GM12865 (cell line): Measurements from ENCODE around the gene MOAP1.
A peak's percentile ranks its signal among the peaks of the same experiment; 100 is the strongest.

ENCODE experiments used
- DNase-seq: peaks from one replicate; pipeline ENCODE4 v3.0.0; 2010; ENCODE audit warnings: low read depth
- H3K4me3 ChIP-seq: 2 replicates; pipeline ENCODE4 v1.5.1; 2011; ENCODE audit warnings: mild to moderate bottlenecking, low read depth, low read length, control low read depth
- TF ChIP-seq, protein P1 (sequence below): IDR thresholded peaks from 2 replicates; pipeline ENCODE4 v1.5.1; 2011; ENCODE audit warnings: low read length, control low read depth, low read depth, inconsistent platforms; ENCODE audit not compliant: insufficient read depth; ENCODE audit errors: missing control alignments

The MOAP1 gene

GRCh38 chr14:93220509-93220908 is 35.8 kb upstream of the MOAP1 start:
- H3K4me3 ChIP-seq = no peak overlapping the region
- no peak for DNase-seq
- TF ChIP-seq, protein P1, sequence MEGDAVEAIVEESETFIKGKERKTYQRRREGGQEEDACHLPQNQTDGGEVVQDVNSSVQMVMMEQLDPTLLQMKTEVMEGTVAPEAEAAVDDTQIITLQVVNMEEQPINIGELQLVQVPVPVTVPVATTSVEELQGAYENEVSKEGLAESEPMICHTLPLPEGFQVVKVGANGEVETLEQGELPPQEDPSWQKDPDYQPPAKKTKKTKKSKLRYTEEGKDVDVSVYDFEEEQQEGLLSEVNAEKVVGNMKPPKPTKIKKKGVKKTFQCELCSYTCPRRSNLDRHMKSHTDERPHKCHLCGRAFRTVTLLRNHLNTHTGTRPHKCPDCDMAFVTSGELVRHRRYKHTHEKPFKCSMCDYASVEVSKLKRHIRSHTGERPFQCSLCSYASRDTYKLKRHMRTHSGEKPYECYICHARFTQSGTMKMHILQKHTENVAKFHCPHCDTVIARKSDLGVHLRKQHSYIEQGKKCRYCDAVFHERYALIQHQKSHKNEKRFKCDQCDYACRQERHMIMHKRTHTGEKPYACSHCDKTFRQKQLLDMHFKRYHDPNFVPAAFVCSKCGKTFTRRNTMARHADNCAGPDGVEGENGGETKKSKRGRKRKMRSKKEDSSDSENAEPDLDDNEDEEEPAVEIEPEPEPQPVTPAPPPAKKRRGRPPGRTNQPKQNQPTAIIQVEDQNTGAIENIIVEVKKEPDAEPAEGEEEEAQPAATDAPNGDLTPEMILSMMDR = no peak

DNA sequence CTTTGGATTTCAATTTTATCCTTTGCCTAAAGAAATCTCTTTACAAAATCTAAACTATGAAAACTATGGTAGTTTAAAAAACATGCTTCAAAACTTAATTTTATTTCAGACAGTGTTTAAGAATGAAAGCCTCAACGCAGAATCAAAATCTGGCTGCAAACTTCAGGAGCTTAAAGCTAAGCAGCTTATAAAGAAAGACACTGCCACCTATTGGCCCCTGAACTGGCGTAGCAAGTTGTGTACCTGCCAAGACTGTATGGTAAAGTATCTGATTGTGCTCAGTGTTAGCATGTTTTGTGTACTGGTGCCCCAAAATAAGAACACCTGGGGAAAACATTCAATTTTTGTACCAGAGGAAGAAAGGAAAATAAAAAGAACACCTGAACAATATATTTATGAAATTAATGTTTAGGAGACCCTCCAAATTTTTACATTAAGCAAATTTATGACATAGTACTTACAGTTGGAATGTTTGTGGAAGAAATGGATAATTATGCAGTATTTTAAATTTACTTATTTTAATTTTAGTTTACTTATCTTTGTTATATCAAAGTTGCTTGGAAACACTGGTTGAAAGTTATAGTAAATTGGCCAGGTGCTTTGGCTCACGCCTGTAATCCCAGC is 34.5 kb upstream of the MOAP1 start:
- H3K4me3 ChIP-seq = no peak overlapping the region
- TF ChIP-seq, protein P1 = peak; percentile 65
- peak; percentile 78 for DNase-seq

- no peak for DNase-seq
- no peak overlapping the region for H3K4me3 ChIP-seq
- TF ChIP-seq, protein P1 = no peak
Measured at GRCh38 chr14:93214598-93214997, 29.9 kb upstream of the MOAP1 start.

DNA sequence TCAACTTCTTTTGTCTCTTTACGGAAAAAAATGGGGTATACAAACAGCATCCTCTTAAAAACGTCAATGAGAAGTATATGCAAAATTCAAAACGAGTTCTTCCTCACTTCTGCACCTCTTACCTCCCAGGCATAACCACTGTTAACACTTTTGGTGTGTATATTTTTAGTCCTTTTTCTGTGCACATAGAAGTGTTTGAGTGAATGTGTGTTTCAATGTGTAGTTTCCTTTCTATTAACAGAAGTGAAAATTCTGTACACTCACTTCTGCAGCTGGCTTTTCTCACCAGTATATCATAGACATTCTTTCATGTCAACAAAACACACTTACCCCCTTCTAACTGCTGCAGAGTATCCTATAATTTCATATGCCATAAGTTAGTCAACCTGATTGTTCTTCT is 27.7 kb upstream of the MOAP1 start:
- no peak overlapping the region for H3K4me3 ChIP-seq
- TF ChIP-seq, protein P1 = no peak
- DNase-seq = peak; percentile 70

DNA sequence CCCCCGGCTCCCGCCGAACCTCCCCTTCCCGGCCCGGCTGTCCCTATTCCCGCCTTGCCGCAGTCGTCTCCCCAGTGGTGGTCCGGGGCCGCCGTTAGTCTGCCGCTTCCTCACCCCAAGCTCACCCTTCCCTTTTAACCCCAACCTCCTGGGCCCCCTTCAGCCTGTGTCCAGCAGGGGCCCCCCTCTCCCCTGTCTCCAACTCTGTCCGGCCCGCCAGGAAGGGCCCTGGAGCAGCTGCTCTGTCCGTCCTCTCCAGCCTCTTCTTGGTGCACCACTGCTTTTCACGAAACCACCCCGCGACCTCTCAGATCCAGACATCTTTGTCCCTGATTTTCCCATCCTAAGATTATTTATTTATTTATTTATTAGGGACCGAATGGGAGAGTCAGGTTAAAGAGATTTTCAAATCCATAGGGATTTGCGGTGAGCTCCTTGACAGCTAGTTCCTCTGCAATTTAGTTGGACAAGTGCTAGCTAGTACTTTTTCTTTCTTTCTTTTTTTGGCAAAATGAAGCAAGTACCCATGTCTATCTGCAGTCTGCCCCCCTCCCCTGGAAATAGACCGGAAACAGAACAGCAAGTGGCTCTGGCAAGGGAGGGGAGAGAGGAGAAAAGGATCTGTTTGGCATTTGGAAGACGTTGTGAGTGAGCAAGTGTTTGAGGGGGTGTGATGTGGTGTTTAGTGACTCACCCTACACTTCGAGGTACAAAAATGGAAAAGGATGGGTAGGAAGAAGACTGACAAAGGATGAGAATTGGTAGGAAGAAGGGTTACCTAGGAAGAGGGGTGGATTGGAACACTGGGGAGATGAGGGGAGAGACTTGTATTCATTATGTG is 23.0 kb upstream of the MOAP1 start:
- peak; percentile 61 for DNase-seq
- peak overlapping the region; percentile 85 for H3K4me3 ChIP-seq
- TF ChIP-seq, protein P1 = peak; percentile 33

GRCh38 chr14:93206793-93207467 is 22.2 kb upstream of the MOAP1 start, which contains the start of the genes GON7 and UBR7:
Gene GON7 (minus strand): TSS chr14:93207065. CDS start chr14:93207037, 28 bp downstream.
Gene UBR7 (plus strand): TSS chr14:93207256. CDS start chr14:93207292, 36 bp downstream.
- TF ChIP-seq, protein P1 = no peak
- DNase-seq = peak; percentile 96
- peak within 1 kb of the TSS; percentile 85 for H3K4me3 ChIP-seq
